PFSK-1 (cell line): ENCODE data around the gene DLK1.

ENCODE experiments used
- POLR2AphosphoS5 ChIP-seq: IDR thresholded peaks from 2 replicates; pipeline ENCODE4 v1.6.1; 2012; ENCODE audit warnings: low read depth, mild to moderate bottlenecking, control low read depth, low read length, moderate library complexity
- SIN3A ChIP-seq: IDR thresholded peaks from 2 replicates; pipeline ENCODE4 v1.6.1; 2012; ENCODE audit warnings: mild to moderate bottlenecking, low read length, moderate library complexity, borderline replicate concordance; ENCODE audit not compliant: insufficient read depth
- TAF1 ChIP-seq: IDR thresholded peaks from 2 replicates; pipeline ENCODE4 v1.6.1; 2012; ENCODE audit warnings: low read length, control low read depth, borderline replicate concordance; ENCODE audit not compliant: insufficient read depth

GRCh38 chr14:100746326-100746725 is 19.6 kb downstream of the DLK1 start:
- TF ChIP-seq SIN3A (no peak), POLR2AphosphoS5 (no peak), TAF1 (no peak)
